GM19438 (cell line): Measurements from ENCODE around the gene ZCCHC2.

Source experiments
- ATAC-seq: cut with Tn5 transposase; IDR thresholded peaks from one replicate; pipeline ENCODE4 v1.9.1; 2021; ENCODE audit warnings: low read depth; ENCODE audit not compliant: unreplicated experiment

The ZCCHC2 gene

DNA sequence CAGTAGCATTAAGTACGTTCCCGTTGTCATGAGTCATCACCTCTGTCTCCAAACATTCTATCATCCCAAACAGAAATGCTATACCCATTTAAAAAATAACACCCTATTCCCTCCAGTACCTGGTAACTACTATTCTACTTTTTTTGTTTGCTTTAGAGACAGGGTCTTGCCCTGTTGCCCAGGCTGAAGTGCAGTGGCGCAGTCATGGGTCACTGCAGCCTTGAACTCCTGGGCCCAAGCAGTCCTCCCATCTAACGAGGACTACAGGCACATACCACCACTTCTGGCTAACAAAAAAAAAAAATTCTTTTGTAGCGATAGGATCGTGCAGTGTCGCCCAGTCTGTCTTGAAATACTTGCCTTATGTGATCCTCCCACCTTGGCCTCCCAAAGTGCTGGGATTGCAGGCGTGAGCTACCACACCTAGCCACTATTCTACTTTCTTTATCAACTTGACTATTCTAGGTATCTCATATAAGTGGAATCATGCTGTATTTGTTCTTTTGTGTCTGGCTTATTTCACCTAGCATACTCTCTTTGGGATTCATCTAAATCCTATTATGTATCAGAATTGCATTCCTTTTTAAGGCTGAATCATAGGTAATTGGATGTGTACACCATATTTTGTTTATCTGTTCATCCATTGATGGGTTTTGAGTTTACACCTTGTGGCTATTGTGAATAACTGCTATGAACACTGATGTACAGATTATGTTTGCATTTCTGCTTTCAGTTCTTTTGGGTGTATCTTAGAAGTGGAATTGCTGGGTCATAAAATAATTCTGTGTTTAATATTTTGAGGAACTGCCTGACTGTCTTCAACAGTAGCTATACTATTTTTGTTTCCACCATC is 14.4 kb downstream of the ZCCHC2 start:
- ATAC-seq = no peak

DNA sequence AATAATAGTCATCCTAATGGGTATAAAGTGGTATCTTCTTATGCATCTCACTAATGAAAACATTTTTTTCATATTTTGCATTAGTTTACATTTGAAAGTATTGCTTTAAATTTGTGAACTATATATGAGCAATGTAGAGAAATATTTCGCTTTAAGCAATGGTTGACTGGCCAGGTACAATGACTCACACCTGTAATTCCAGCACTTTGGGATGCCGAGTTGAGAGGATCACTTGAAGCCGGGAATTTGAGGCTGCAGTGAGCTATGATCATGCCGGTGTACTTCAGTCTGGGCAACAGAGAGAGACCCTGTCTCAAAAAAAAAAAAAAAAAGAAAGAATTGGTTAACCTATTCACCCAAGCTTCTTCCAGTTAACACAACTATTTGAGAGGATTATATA is 15.1 kb downstream of the ZCCHC2 start:
- ATAC-seq = no peak

DNA sequence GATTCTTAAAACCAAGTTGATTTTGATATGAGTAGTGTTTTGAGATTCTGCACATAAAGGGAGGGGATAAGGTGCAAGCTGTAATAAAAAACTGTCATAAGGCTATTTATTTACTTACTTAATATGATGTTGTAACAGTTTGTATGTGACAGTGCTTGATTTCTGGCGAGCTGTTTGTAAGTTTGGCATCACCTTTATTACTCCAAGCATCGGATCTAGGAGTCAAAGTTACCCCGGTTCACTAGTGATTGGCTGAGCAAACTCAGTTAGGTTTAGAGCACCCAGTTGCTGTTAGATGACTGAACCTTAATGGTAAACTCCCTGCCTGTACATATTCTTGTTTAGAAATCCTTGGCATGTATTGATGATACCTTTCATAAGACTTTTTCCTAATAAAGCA is 16.1 kb downstream of the ZCCHC2 start:
- no peak for ATAC-seq

DNA sequence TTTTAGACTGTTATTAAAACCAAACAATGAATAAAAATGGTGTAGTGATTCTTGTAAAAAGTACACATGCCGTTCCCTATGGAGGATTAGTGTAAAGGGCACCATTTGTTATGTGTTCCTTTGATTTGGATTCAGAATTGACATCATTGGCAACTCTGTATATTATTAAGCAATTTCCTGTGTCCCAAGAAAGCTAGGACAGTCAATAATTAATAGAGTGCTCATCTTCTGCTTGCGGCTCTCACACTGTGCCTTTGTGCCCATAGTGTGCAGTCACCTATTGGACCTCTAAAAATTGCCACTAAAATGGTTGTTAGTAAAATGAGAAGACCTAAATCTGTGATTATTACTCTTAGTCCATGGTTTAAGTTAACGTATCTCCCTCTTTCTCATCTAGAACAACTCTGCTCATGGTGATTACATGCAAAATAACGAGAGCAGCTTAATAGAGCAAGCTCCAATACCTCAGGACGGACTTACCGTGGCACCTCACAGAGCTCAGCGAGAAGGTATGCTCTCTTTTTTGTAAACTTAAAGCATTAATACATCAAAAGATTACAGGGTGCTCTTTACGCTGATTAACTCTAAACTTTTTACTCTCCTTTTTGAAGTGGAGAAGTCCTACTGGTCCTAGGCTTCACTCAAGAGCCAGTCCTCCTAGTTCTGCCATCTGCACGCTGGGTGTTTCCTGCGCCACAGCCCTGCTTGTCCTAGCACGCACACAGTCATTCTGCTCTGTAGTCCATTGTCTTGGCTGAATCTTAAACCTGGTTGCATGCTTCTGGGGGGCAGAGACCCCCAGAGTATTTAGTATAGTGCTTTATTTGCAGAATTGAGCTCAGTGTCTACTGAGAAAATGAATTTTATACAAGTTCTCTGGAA is 16.7 kb downstream of the ZCCHC2 start:
- no peak for ATAC-seq

DNA sequence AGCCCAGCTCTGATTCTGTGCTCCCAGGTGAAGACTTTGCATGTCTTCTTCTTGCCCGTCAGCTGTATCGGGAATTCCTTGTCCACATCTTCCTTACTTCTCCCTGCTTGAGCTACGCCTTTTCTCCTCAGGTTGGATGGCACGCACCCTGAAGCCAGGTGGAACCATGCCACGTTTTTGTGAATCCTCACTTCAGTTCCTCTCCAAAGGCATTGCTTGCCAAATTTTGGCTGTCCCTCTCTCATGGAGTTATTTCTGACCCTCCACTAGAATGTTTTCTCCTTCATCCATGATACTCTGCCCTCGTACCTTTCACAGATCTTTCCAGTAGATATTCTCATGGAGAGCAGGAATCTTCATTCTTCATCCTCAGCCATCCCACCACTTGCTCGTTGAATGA is 20.2 kb downstream of the ZCCHC2 start:
- ATAC-seq = no peak

DNA sequence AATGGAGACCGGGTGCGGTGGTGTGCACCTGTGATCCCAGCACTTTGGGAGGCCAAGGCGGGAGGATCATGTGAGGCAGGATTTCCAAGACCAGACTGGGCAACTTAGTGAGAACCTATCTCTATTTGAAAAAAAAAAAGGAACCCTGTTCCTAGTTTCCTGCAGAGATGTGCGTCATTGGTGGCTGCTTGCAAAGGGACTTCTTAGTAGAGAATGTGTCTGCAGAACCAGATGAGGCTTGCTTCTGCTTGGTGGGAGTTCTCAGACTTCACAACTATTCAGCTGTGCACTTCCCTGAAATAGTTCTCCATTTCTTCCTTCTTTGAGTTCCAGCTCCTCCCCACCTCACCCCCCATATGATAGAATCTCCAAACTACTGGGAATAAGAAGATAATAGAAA is 22.3 kb downstream of the ZCCHC2 start:
- ATAC-seq = no peak

DNA sequence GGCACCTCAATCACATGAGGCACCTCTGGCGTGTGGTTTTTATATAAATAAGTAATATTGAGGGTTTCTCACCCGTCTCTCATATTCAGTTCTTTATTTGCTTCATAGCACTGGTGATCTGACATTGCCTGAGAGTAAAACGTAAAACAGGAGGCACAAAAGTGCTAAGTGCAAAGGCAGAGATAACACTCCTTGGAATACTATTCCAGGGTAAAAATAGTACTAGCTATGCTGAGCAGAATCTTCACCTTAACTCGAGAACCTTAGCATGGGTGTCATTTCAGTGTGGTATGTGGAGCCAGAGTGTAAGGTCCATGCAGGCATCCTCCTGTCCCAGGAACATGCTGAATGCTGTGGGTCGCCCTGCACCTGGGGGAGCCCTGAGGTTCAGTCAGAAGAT is 26.9 kb downstream of the ZCCHC2 start:
- ATAC-seq = no peak

DNA sequence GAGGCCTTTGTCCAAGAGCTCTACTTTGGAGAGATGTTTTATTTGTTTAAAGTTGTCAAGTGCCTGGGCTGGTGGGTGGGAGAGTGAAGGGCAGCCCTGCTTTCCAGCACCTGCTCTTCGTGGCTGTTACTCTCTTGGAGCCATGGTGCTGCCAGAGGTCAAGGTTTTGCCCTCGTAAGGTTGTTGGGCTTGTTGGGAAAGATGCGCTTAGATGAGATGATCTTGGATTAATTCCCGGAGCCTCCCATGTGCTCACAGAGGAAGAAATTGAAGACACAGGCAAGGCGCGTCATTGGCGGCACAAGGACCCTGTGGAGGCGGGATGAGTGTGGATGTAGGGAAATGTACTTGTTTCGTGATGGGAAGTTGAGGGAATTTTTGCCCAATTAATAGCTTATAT is 27.9 kb downstream of the ZCCHC2 start:
- ATAC-seq = no peak

DNA sequence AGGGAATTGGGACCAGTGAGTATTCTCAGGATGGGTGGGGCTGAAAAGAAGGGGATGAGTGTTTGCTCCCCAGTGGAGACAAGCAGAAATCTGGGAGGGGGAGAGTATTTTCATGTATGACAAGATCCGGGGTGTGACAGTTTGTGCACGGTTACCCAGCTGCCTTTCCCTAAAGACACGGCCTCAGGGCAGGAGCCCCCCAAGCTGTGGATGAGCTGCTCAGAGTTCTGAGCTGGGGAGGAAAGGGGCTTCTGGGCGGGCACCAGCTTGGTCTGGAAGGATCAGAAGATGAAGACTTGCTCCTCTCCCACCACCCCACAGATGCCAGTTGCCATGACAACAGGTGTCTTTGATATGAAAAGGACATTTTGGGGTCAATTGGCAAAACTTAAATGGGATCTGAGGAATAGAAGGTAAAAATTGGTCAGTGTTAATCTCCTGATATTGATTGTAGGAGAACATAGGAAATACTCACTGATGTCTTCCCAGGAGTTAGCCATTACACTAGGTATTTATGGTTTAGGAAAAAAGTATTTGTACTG is 29.2 kb downstream of the ZCCHC2 start:
- ATAC-seq = no peak

DNA sequence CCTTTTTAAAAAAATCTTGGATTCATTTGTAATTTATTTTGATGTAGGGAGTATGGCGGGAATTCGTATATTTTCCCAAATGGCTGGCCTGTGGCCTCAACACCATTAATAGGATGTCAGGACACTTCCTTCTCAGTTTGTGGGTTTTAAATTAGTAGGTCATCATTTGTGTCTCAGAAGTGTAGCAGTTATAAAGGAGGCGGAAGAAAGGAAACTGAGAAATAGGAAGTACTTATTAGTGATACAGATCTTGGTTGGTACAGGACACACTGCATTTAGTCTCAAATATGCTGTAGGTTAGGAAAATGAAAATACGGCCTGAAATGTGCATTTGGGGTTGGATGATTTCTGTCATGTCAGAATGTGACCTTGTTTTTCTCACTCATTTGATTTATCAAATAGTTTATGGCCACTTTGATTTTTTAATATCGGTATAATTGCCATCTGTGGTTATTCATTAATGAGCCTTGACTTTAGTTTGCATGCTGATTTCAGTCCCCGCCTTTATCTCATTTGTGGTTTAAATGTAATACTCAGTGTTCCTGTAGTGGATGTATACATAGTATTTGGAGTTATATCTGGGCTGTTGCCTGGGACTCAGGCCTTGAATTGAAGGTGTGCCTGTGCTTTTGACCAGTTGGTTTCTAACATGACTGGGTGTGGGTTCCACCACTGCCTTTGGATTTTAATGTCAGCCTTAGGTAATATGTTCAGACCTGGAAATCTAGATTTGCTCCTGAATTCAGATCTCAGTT is 31.4 kb downstream of the ZCCHC2 start:
- ATAC-seq = no peak

DNA sequence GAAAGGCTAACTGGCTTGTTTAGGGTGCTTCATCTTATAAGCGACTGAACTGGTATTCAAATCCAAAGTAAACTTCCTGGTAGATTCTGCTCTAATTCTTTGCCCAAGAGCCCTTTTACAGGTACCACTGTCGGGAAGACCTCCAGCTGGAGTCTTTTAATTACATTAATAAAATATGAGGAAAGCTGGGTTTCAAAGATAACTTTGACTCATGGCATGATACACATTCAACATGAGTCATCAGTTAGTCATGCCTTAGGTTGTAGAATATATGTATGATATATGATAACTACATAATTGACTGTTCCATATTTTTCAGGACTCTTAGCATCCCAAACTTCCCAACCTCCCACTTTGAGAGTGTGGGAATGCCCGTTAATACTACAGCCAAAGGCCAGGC is 32.3 kb downstream of the ZCCHC2 start:
- ATAC-seq = no peak

DNA sequence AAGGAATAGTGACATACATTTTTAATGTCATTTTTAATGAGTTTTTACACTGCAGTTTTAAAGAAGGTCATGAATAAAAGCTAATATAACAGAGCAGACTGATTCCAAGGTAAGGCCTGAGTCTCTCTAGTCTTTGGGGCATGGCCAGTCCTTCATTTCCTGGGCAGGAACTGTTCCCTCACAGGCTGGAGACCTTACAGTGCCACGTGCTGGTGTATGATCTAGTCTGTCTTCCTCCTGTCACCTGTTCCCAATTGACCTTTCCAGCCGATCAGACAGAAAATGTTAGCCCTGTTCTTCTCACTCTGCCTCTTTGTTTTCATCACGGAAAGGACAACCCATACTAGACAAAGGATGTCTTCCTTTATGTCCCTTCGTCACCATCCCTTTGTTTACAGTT is 33.6 kb downstream of the ZCCHC2 start:
- ATAC-seq = no peak

DNA sequence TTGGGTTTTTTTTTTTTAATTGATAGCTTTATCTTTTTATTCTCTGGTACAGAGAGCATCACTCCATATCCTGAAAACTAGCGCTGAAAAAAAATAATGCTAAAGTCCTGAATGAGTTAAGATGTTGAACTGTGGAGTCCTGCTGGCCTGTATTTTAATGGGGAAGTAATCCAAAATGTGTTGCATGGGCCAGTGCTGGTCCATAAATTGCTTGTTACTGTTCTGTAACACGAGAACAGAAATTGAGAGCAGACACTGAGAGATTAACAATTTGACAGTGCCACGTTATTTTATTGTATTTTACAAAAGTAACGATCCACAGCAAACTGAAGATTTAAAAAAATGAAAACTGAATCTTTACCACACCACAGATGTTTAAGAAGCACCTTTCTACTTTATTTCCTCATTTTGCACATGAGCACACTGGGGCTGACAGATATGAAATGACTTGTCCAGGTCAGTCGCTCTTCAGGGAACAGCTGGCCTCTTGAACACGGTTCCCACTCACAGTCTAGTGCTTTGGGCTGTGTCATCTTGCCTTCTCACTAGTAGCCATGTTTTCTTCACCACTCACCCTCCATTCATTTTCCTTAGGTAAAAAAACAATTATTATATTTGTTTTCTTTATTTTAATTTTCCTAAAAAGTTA is 35.3 kb downstream of the ZCCHC2 start:
- no peak for ATAC-seq

DNA sequence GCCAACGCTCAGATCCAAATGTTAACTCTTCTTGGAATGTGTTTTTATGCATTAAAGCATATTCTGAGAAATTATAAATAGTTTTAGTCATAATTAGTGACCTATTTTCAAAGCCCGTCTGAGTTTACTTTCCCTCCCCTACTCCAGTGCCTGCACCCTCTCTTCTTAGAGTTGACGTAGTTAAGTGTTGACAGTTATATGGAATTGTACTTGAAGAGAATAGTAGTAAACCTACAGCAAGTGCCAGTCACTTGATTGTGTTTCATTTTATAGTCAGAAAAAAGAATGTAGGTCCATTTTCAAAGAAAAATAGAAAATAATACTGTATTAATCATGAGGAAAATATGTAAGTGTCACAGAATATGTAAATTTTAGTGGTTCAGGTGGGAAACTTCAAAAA is 41.2 kb downstream of the ZCCHC2 start:
- no peak for ATAC-seq

DNA sequence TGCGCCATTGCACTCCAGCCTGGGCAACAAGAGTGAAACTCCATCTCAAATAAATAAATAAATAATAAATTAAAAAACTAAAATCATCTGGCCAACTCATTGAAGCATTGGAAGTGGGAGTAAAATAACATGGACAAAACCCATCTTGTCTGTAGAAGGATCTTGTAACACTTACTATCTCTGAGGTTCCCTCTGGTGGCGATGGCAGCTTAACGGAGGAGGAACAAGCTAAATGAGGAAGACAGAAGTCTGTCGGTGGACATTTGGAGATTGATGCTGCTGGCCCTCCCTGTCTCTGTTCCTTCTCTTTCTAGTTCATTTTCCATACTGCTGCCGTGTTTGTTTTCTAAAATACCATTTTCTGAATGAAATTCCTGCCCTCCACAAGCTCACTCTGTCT is 43.4 kb downstream of the ZCCHC2 start:
- no peak for ATAC-seq

DNA sequence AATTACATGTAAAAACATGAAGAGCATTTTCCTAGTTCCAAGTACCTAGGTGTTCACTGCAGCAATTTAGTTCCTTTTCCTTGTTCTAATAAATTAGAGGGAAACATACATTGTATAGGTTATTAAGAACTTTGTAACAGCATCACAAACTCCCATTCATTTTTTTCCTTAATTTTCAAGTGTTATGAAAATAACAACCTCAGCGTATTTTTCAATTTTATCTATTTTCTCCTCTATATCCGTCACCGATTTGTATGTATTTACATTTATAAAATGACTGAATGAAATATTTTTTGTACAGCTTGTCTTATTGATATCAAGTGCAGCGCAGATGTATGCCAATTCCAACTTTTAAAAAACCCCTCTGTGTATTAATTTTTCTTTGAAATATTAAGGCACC is 44.0 kb downstream of the ZCCHC2 start:
- no peak for ATAC-seq

DNA sequence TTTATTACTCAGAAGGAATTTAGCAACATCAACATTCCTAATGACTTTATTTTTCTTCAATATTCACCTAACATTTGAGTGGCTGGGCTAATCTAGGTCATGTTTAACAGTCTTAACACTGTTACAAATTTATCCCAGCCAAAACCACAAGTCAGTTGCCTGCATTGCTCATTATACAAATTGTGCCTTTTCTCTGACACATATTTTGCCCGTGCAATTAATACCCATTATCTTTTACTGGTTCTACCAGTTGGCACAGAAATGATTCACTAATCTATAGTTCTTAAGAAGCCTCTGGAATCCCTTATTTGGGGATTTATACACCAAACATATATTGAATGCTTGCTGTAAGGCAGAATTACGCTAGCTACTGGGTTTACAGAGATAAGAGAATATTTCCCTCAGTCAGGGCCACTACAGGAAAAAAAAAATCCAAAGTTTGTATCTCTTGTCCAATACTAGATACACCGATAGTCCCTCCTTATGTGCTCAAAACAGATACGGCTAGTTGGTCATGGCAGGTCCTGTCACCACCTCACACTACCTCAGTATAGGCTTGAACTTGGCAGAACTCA is 46.3 kb downstream of the ZCCHC2 start:
- ATAC-seq = no peak

DNA sequence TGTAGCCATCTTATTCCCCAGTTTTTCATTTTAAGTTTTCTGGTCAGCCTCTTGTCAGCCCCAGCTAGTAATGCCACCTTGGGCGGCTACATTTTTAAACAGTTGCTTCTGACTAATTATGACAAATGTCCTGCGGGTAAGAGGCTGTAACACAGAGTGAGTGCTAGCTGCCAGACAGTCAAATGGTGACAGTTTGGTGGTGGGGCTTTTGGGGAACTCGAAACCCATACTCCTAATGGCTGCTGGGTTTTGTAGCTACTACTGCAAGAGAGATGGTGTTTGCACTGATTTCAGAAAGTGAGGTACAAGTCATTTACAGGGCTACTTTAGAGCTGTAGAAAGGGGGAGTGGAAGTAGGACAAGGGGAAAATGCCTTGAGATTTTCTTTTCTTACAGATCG is 48.2 kb downstream of the ZCCHC2 start:
- ATAC-seq = no peak

DNA sequence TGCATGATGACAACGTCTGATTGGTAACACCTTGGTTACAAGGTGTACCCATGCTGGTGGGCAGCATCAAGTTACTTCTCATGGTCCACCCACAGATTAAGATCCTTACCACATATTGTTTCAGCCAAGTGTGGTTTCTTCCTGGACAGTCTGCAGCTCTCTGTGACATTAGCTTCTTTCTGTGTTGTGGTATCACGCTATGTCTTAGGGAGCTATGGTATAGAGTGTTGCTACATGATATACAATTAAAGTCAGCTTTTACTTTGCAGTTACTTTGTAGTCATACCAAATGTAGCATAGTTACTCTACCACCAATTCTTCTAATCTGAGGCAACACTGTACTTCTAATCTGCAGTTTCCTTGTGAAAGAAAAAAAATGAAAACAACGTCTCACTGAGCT is 48.8 kb downstream of the ZCCHC2 start:
- no peak for ATAC-seq

DNA sequence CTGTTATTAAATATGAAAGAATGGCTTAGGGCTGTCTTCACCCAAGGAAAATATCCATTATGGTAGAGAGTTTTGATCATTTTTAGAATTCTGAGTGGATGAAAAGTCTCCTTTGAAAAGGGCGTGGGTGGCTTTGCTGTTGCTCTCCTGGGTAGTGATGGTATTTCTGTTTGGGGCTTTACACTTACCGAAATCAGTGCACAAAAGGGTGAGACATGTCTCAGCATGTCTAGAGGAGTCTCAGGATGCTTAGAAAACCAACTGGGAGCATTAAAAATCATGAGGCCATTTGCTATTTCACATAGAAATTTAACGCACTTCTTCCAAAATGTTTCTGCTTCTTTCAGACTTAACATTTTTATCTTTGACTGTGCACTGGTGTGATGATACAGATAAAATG is 49.6 kb downstream of the ZCCHC2 start:
- no peak for ATAC-seq
